BJ (cell line): ENCODE data around the gene SMARCB1. TPM values are rescaled to one million over a fixed set of nuclear protein-coding genes. Genes with fewer than 3 reads are reported as not detected.

Experiments used
- CTCF ChIA-PET: fragments of 350-600 bp; formaldehyde crosslinking; extraction: SDS; loops from one replicate; lab custom pipeline; 2021; ENCODE audit warnings: antibody characterized with exemption, inconsistent platforms; lab: Yijun Ruan, JAX
- POLR2A ChIA-PET: fragments of 300-600 bp; sonication (Branson Sonifier 250); formaldehyde crosslinking; extraction: SDS; loops from one replicate; lab custom pipeline; 2021; ENCODE audit warnings: antibody characterized with exemption; lab: Charles Lee
- DNase-seq: peaks from one replicate; pipeline ENCODE4 v3.0.0-alpha.2; 2011; ENCODE audit warnings: low read depth
- H3K27me3 ChIP-seq: 2 replicates; pipeline ENCODE4 v1.6.0; 2011; ENCODE audit warnings: low read length; ENCODE audit not compliant: control insufficient read depth, insufficient read depth
- H3K36me3 ChIP-seq: 2 replicates; pipeline ENCODE4 v1.5.1; 2011; ENCODE audit warnings: low read length; ENCODE audit not compliant: control insufficient read depth, insufficient read depth
- H3K4me3 ChIP-seq: 2 replicates; pipeline ENCODE4 v1.5.1; 2011; ENCODE audit warnings: low read depth, mild to moderate bottlenecking, control low read depth, low read length
- polyA minus RNA-seq: library from RNA; depleted of rRNA, polyadenylated mRNA; stranded (reverse); fragments of >200 nt; gene quantifications from 2 replicates; pipeline ENCODE4 v1.2.3, GENCODE V29; 2011; rRNA and poly(A)+ RNA removed
- polyA plus RNA-seq: library from polyadenylated mRNA; depleted of rRNA; stranded (reverse); fragments of >200 nt; gene quantifications from 2 replicates; pipeline ENCODE4 v1.2.3, GENCODE V29; 2011; rRNA removed
- TF ChIP-seq, protein P1 (sequence below): IDR thresholded peaks from 2 replicates; pipeline ENCODE4 v1.5.1; 2011; ENCODE audit warnings: low read depth, mild to moderate bottlenecking, control low read depth, inconsistent platforms, low read length, moderate library complexity; ENCODE audit not compliant: insufficient read depth

Gene SMARCB1
- polyA plus RNA-seq (136 and 174 TPM in 2 replicates), polyA minus RNA-seq (35.5 and 47.0 TPM in 2 replicates)

DNA sequence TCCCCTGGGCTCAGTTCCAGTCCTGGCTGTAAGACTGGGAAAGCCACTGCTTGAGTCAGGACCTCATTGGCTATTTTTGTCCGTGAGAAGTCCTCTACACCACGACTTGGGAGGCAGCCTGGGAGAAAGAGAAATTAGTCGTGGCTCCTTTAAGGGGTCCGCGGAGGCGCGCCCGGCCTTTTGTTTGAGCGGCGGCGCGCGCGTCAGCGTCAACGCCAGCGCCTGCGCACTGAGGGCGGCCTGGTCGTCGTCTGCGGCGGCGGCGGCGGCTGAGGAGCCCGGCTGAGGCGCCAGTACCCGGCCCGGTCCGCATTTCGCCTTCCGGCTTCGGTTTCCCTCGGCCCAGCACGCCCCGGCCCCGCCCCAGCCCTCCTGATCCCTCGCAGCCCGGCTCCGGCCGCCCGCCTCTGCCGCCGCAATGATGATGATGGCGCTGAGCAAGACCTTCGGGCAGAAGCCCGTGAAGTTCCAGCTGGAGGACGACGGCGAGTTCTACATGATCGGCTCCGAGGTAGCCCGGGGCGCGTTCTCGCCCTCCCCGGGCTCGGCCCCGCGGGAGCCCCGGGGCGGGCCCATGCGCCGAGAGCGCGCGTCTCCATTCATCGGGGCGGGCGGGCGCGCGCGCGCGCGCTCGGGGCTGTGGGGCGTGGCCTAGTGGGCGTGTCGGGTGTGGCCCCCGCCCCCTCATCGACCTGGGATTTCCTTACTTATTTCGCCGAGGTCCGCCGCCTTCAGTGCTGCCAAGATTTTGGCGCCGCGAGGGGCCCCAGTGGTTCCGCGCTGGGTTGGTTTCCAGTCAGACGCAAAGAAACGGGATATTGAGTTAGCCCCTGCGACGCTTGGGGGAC, at the start of gene SMARCB1:
Gene SMARCB1, plus strand, starts transcription at position 215 of the 848 bp plus-strand sequence. Its CDS starts 204 bp downstream, at position 419.
- CTCF ChIA-PET = interaction anchor here (1.0 to 1.8 kb wide), 3 partner anchors 9 to 16 kb away, joined by 3 to 7 read pairs (median 3); no protein-coding TSS in a partner anchor
- POLR2A ChIA-PET = interaction anchor here (0.6 kb wide), 1 partner anchor 59 kb away, joined by 3 read pairs; no protein-coding TSS in a partner anchor
- H3K27me3 ChIP-seq = no peaks in the 10 kb centered on the region

DNA sequence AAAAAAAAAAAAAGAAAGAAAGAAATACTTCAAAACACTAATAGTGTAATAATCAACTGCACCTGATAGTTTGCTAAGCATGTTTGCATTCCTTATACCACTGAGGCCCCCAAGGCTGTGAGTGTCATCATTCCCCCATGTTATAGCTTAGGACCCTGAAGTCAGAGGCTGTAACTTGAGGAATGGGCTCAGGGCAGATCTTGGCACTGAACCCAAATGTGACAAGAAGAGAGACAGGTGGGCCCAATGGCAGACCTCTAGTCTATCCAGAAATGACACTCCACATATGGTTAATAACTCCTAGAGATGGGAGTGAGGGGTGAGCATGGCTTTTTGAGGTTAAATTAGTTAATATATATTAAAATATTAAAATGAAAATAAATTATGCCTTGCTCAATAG, 49.1 kb upstream of the SMARCB1 start:
- no peak overlapping the region for H3K4me3 ChIP-seq
- ChIA-PET CTCF (interaction anchor here (1.5 to 1.6 kb wide), 2 partner anchors 27 to 112 kb away, joined by 3 to 4 read pairs; no protein-coding TSS in a partner anchor), POLR2A (no interaction called here)
- H3K36me3 ChIP-seq = peaks cover 5% of the 10 kb centered on the region
- TF ChIP-seq, protein P1, sequence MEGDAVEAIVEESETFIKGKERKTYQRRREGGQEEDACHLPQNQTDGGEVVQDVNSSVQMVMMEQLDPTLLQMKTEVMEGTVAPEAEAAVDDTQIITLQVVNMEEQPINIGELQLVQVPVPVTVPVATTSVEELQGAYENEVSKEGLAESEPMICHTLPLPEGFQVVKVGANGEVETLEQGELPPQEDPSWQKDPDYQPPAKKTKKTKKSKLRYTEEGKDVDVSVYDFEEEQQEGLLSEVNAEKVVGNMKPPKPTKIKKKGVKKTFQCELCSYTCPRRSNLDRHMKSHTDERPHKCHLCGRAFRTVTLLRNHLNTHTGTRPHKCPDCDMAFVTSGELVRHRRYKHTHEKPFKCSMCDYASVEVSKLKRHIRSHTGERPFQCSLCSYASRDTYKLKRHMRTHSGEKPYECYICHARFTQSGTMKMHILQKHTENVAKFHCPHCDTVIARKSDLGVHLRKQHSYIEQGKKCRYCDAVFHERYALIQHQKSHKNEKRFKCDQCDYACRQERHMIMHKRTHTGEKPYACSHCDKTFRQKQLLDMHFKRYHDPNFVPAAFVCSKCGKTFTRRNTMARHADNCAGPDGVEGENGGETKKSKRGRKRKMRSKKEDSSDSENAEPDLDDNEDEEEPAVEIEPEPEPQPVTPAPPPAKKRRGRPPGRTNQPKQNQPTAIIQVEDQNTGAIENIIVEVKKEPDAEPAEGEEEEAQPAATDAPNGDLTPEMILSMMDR = no peak
- DNase-seq = no peak
- no peaks in the 10 kb centered on the region for H3K27me3 ChIP-seq

More for the DNA sequence above, at the start of gene SMARCB1:
- peak; percentile 74 for DNase-seq
- Histone ChIP-seq H3K4me3 (peak within 1 kb of the TSS; percentile 93), H3K36me3 (peaks cover 3% of the 10 kb centered on the region)
- TF ChIP-seq, protein P1 = no peak

DNA sequence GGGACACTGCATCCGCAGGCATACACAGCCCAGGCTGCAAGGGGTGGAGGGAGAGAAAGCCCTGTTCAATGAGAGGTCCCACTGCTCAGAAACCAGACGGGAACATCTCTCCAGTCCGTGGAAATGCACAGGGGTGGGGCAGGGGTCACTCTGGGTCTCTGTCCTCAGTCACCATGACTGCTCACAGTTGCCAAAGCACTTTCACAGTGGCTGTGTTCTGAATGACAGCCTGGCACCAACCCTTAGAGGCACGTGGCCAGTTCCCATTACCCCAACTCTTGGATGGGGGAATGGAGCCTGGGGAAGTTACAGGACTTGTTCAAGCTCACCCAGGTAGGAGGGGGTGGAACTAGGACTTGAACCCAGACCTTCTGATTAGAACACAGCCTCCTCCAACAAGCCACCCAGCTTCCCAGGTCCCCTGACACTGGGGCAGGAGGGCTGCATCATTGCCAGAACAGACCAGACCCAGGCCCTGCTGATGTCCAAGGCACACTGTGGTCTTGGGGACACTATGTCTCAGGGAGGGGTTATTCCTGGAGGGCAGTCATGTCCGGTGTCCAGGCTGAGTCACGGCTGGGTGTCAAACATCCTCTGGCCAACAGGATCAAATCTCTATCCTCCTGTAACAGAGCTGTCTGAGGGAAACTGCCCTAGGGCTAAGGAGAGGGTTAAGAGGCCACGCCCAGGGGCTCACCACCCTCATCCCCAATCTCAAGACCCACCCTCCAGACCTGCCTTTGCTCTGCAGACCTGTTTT, 44.1 kb upstream of the SMARCB1 start:
- CTCF ChIA-PET = no interaction called here
- Histone ChIP-seq H3K27me3 (no peaks in the 10 kb centered on the region), H3K4me3 (no peak overlapping the region), H3K36me3 (peaks cover 20% of the 10 kb centered on the region)
- TF ChIP-seq, protein P1 = no peak
- POLR2A ChIA-PET = no interaction called here
- no peak for DNase-seq

DNA sequence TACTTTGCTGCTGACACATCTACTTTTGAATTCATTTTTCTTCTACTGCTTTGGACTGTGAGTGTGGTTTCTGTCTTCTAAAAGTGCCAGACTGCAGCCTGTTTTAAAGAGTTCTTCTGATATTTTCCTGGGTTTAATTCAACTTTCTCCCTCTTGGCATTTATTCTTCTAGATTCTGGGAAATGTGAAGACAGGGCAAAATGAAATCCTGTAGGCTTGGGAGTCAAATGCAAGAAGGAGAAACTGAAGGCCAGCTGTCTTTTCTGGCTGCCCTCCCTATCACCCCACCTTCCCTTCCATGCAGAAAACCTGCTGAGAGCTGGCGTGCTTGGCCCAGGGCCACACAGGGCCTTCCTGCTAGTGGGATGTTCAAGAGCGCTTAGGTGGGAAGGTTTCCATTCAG, 43.5 kb upstream of the SMARCB1 start:
- POLR2A ChIA-PET = no interaction called here
- no peaks in the 10 kb centered on the region for H3K27me3 ChIP-seq
- no peak overlapping the region for H3K4me3 ChIP-seq
- TF ChIP-seq, protein P1 = no peak
- no peak for DNase-seq
- peaks cover 20% of the 10 kb centered on the region for H3K36me3 ChIP-seq
- CTCF ChIA-PET = no interaction called here
